GM12801 (cell line): ENCODE results near the gene MUC6.

Experiments
- TF ChIP-seq, protein P1 (sequence below): IDR thresholded peaks from one replicate; pipeline ENCODE4 v1.5.1; 2011; ENCODE audit warnings: control low read depth; ENCODE audit not compliant: insufficient read length; ENCODE audit errors: extremely low read depth

The MUC6 gene

GRCh38 chr11:972523-973211, 63.9 kb downstream of the MUC6 start:
- TF ChIP-seq, protein P1, sequence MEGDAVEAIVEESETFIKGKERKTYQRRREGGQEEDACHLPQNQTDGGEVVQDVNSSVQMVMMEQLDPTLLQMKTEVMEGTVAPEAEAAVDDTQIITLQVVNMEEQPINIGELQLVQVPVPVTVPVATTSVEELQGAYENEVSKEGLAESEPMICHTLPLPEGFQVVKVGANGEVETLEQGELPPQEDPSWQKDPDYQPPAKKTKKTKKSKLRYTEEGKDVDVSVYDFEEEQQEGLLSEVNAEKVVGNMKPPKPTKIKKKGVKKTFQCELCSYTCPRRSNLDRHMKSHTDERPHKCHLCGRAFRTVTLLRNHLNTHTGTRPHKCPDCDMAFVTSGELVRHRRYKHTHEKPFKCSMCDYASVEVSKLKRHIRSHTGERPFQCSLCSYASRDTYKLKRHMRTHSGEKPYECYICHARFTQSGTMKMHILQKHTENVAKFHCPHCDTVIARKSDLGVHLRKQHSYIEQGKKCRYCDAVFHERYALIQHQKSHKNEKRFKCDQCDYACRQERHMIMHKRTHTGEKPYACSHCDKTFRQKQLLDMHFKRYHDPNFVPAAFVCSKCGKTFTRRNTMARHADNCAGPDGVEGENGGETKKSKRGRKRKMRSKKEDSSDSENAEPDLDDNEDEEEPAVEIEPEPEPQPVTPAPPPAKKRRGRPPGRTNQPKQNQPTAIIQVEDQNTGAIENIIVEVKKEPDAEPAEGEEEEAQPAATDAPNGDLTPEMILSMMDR, result no peak

GRCh38 chr11:971731-972365, 64.7 kb downstream of the MUC6 start:
- TF ChIP-seq, protein P1, result no peak

- TF ChIP-seq, protein P1, result no peak
Measured at GRCh38 chr11:971092-971690, 65.3 kb downstream of the MUC6 start.

DNA sequence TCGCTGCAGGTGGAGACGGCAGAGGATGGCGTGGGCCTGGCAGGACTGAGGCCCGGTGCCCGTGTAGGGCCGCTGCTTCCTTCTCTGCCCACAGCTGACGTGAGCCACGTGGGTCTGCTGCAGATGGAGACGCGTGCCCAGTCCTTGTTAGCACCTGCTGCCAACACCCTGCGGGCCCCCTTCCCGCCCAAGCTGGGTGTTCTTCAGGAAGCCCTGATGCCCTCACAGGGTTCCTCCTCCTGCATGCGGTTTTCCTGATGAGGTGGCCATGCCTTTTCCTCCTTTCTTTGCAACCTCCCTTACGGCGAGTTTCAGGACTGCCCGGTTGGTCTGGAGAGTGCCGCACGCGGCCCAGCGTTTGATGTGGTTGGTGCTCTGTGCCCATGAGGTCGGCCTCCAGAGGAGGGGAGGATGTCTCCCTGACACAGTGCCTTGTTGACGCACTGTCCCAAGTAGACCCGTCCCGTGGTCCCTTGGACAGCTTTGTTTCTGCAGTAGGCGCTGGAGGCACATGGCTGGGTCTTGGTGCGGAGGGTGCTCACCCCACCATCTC, 66.1 kb downstream of the MUC6 start:
- TF ChIP-seq, protein P1, result no peak

GRCh38 chr11:969651-970205, 66.8 kb downstream of the MUC6 start:
- TF ChIP-seq, protein P1, result no peak

- TF ChIP-seq, protein P1, result no peak
Measured at GRCh38 chr11:968822-969221, 67.7 kb downstream of the MUC6 start.
